Calu3 (cell line): ENCODE data around the gene LRRC56. TPM values are rescaled to one million over a fixed set of nuclear protein-coding genes. Genes with fewer than 3 reads are reported as not detected.

ENCODE experiments used
- BruUV-seq: library from RNA; stranded (reverse); fragments of 400-500 nt; replicated peaks from 2 replicates; lab custom pipeline; 2021; lab: Mats Ljungman, UMichigan
- CTCF ChIA-PET: fragments of 300-600 bp; sonication (Branson Sonifier 250); formaldehyde crosslinking; loops from one replicate; lab custom pipeline; 2022; ENCODE audit warnings: antibody characterized with exemption; lab: Charles Lee
- DNase-seq: peaks from one replicate; pipeline ENCODE4 v3.0.0; 2022
- H3K27ac Mint-ChIP-seq: one replicate; pipeline ENCODE4 v1.8.0; 2022; ENCODE audit warnings: mixed read lengths; ENCODE audit not compliant: unreplicated experiment
- H3K27me3 Mint-ChIP-seq: one replicate; pipeline ENCODE4 v1.8.0; 2022; ENCODE audit warnings: mixed read lengths; ENCODE audit not compliant: unreplicated experiment
- H3K36me3 Mint-ChIP-seq: one replicate; pipeline ENCODE4 v1.8.0; 2022; ENCODE audit warnings: mild to moderate bottlenecking, moderate library complexity, mixed read lengths; ENCODE audit not compliant: insufficient read depth, unreplicated experiment
- H3K4me1 Mint-ChIP-seq: one replicate; pipeline ENCODE4 v1.8.0; 2022; ENCODE audit warnings: mild to moderate bottlenecking, low read depth, mixed read lengths; ENCODE audit not compliant: unreplicated experiment
- H3K4me3 Mint-ChIP-seq: one replicate; pipeline ENCODE4 v1.8.0; 2022; ENCODE audit warnings: mild to moderate bottlenecking, low read depth, moderate library complexity, mixed read lengths; ENCODE audit not compliant: unreplicated experiment
- H3K9me3 Mint-ChIP-seq: one replicate; pipeline ENCODE4 v1.8.0; 2022; ENCODE audit warnings: low read depth, mixed read lengths; ENCODE audit not compliant: unreplicated experiment
- CTCF ChIP-seq: fragments of 200-600 bp; IDR thresholded peaks from one replicate; pipeline ENCODE4 v1.8.0; 2022; ENCODE audit warnings: antibody characterized with exemption; ENCODE audit not compliant: unreplicated experiment
- intact Hi-C: fragments of 100-400 bp; cut with micrococcal nuclease; formaldehyde crosslinking; loops from one replicate; pipeline ENCODE4 v1.10.0; 2022; ENCODE audit not compliant: unreplicated experiment
- total RNA-seq: library from RNA; stranded (reverse); gene quantifications from 2 replicates; pipeline ENCODE4 v1.2.3, GENCODE V29; 2022

The LRRC56 gene
- total RNA-seq, 1 experiment from 2014 or later = 2.6 TPM

GRCh38 chr11:531919-532526 lies 5.3 kb upstream of the LRRC56 start:
- CTCF ChIA-PET = no interaction called here
- Mint-ChIP-seq H3K9me3 (no peaks in the 10 kb centered on the region), H3K27me3 (no peaks in the 10 kb centered on the region), H3K4me1 (peaks cover 7% of the 10 kb centered on the region), H3K4me3 (peak overlapping the region; percentile 31), H3K27ac (no peak overlapping the region), H3K36me3 (peaks cover 44% of the 10 kb centered on the region)
- intact Hi-C loops = no loop called here
- TF ChIP-seq CTCF = no peak
- no peak for DNase-seq
- no TSS peak for BruUV-seq

- CTCF ChIA-PET = no interaction called here
- peaks cover 7% of the 10 kb centered on the region for H3K4me1 Mint-ChIP-seq
- H3K27ac Mint-ChIP-seq = no peak overlapping the region
- no peaks in the 10 kb centered on the region for H3K9me3 Mint-ChIP-seq
- DNase-seq = no peak
- peak overlapping the region; percentile 31 for H3K4me3 Mint-ChIP-seq
- H3K36me3 Mint-ChIP-seq = peaks cover 49% of the 10 kb centered on the region
- H3K27me3 Mint-ChIP-seq = no peaks in the 10 kb centered on the region
- no peak for TF ChIP-seq CTCF
- no TSS peak for BruUV-seq
- intact Hi-C loops = no loop called here
Observed at GRCh38 chr11:532527-532985, 4.8 kb upstream of the LRRC56 start.

GRCh38 chr11:532986-533585 lies 4.2 kb upstream of the LRRC56 start:
- H3K4me3 Mint-ChIP-seq = no peak overlapping the region
- intact Hi-C loops = no loop called here
- peaks cover 7% of the 10 kb centered on the region for H3K4me1 Mint-ChIP-seq
- no peak for DNase-seq
- no peaks in the 10 kb centered on the region for H3K27me3 Mint-ChIP-seq
- TF ChIP-seq CTCF = no peak
- H3K9me3 Mint-ChIP-seq = no peaks in the 10 kb centered on the region
- CTCF ChIA-PET = no interaction called here
- H3K36me3 Mint-ChIP-seq = peaks cover 54% of the 10 kb centered on the region
- BruUV-seq = no TSS peak
- no peak overlapping the region for H3K27ac Mint-ChIP-seq

- peak overlapping the region; percentile 90 for H3K4me3 Mint-ChIP-seq
- no peaks in the 10 kb centered on the region for H3K9me3 Mint-ChIP-seq
- TSS peak; percentile 54 for BruUV-seq
- H3K4me1 Mint-ChIP-seq = peaks cover 7% of the 10 kb centered on the region
- no peaks in the 10 kb centered on the region for H3K27me3 Mint-ChIP-seq
- CTCF ChIA-PET = interaction anchor here (0.6 kb wide), 1 partner anchor 15 kb away, joined by 3 read pairs; no protein-coding TSS in a partner anchor
- H3K27ac Mint-ChIP-seq = no peak overlapping the region
- no peak for TF ChIP-seq CTCF
- intact Hi-C loops = no loop called here
- no peak for DNase-seq
- peaks cover 56% of the 10 kb centered on the region for H3K36me3 Mint-ChIP-seq
Observed at GRCh38 chr11:533586-534395, 3.5 kb upstream of the LRRC56 start.
